CD4-positive, alpha-beta T cell treated with Interleukin-6 for 4 hours (primary cell): ENCODE measurements around the gene PHKA2.

Experiments
- DNase-seq: peaks from one replicate; pipeline ENCODE4 v3.0.0-alpha.2; 2020; ENCODE audit warnings: mixed read lengths

The PHKA2 gene

GRCh38 chrX:18971506-18971905, 12.4 kb downstream of the PHKA2 start:
- no peak for DNase-seq

DNA sequence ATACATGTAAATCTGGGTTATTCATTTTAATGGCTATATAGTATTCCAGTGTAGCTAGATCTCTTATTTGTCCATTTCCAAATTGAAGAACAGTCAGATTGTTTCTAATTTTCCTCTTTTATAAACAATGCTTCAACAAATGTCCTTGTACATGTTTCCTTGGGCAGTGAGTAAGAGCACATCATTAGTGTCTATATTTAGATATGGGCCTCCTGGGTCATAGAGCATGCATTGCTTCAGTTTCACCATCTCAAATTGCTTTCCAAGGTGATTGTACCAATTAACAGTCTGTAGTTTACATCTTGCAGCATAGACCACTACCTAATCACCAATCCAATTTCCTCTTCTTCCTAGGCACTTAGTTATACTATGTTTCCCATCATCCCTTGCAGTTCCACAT, 13.4 kb downstream of the PHKA2 start:
- DNase-seq, result no peak

DNA sequence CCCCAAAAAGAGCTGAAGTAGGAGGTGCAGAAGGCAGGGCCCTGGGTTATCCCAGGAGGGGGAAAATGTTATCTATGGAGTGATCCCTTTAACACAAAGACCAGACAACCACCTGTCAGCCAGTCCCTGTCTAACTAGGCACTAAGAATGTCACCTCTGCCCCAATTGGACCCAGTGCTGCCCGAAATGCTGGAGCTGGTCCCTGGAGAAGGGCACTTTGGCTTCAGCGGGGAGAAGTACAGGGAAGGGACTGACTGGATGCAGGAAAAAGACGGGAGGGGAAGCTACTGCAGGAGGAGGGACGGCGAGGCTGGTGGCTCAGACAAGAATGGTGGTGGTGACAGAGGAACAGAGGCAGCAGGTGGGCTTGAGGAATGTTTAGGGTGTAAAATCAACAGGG, 17.3 kb downstream of the PHKA2 start:
- no peak for DNase-seq

DNA sequence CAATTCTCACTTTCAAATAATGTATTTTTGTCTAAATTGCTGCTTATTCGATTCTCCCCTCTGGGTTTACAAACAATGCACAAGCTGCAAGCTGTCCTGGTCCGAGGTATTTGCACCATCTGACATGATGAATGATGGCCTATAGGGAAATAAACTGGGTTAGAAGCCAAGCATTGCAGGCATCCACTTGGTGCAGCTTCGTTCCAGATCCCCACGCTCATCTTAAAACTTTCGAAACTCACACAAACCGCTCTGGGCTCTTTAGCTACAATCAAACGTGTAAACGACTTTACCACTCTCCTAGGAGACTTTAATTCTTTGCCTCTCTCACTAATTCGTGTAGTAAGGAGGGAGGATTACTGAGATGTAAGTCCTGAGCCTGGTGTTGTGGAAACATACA, 19.0 kb downstream of the PHKA2 start:
- DNase-seq, result no peak

DNA sequence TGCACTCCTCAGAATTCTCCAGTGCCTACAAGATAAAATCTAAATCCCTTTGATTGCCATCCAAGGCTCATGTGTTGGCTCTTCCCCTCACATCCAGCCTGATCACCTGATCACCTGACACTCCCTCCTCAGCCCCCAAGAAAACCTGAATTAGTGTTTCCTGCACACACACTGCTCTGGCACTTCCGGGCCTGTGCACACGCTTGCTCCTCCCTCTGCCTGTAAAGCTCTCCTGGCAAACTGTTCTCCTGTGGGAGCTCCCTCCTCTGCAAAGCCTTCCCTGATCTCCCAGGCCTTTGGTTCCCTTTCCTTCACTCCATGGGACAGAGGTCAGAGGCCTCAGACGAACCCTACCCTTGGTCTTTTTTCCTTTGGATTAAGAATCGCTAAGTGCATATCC, 19.9 kb downstream of the PHKA2 start:
- DNase-seq, result no peak

- no peak for DNase-seq
Measured at GRCh38 chrX:18962329-18962728, 21.6 kb downstream of the PHKA2 start.

- DNase-seq, result no peak
Measured at GRCh38 chrX:18961686-18962085, 22.2 kb downstream of the PHKA2 start.

GRCh38 chrX:18956303-18957032, 27.4 kb downstream of the PHKA2 start:
- no peak for DNase-seq

DNA sequence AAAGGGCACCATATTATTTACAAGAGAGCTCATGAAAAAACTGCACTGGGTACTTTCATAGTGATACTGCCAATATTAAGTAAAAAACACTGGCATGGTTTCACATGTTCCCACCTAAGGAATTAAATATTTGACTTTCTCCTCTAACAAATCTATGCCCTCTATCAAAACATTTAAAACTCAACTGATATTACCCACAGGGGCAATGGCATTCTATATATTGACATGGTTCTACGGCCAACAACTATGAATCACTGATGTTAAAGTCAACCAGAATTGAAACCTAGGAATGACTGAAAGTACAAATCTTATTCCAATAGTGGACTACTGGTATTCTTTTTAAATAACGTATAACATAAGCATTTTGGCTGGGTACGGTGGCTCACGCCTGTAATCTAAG, 28.2 kb downstream of the PHKA2 start:
- DNase-seq, result no peak

DNA sequence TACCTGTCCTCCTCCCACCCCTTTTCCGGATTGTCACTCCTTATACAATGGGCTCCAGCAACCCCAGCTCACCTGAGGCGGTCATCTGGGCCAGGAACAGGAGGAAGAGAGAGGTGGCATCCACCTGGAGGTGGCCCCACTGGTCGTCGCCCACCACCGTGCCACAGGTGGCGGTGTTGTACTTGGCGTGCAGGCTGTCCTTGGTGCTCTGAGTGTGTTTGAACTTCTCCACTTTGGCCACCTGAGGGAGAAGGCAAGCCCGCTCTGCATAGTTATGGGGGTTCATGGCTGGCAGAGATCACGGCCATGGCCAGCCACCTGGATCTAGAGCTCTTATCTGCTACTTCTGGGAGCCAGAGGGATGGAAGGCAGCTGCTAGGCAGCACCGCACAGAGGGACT, 32.9 kb downstream of the PHKA2 start:
- no peak for DNase-seq

DNA sequence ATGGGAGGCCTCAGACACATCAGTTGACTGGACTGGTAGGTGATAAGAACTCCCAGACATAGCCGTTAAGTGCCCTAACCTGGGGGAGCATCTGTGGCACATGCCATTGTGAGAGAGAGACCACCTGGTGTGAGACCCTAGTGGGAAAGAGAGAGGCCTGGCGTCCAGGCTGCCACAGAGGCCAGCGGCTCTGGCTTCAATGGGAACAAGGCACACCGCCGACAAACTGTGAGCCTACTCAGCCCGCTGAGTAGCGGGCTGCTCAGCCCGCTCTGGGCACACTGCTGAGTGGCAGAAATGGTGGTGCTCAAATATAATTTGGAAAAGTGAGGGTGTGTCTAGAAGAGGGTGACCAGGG, 34.0 kb downstream of the PHKA2 start:
- no peak for DNase-seq

DNA sequence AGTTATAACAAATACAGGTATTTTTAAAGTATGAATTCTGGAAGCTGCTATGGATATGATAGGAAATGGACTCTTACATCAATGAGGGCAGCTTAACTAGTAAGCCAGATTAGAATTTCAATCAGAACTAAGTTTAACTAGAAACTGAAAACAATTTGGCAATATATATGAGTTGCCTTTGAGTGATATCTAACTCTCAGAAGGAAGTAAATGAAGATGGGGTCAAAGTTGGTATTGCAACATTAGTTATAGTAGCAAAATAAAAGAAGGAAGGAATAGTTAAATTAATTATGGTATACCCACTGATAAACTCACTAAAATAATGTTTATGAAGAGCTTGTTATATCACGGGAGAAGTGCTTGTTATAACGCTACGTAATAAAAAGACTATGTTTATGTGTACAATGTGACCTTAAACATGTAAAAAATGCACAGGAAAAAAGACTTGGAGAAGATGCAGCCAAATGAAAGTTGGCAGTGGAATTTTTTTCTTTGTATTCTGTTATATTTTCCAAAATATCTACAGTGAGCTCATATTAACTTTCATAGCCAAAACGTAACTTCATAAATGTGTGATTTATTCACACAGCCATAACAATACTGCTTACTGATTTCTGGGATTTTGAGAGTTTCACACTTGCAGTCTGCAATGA, 34.5 kb downstream of the PHKA2 start:
- DNase-seq, result no peak

GRCh38 chrX:18946611-18947010, 37.3 kb downstream of the PHKA2 start:
- DNase-seq, result no peak

GRCh38 chrX:18946157-18946556, 37.8 kb downstream of the PHKA2 start:
- no peak for DNase-seq

GRCh38 chrX:18945483-18945882, 38.4 kb downstream of the PHKA2 start:
- DNase-seq, result no peak

DNA sequence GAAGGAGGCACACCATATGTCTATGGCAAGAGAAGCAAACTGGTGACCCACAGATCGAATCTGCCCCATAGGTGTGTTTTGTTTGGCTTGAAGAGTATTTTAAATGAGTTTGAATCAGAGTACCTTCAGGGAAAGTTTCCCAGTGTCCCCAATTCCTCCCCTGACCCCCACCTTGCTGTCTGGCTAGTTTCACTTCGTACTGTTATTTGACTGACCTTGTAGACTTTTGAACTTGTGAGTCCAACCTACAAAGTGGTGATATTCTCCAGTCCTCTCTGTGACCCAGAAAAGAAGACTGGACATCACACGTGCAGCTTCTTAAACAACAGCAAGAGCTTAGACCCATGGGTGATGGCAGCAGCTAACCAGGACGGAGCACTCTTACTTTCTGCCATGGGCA, 39.4 kb downstream of the PHKA2 start:
- DNase-seq, result no peak

DNA sequence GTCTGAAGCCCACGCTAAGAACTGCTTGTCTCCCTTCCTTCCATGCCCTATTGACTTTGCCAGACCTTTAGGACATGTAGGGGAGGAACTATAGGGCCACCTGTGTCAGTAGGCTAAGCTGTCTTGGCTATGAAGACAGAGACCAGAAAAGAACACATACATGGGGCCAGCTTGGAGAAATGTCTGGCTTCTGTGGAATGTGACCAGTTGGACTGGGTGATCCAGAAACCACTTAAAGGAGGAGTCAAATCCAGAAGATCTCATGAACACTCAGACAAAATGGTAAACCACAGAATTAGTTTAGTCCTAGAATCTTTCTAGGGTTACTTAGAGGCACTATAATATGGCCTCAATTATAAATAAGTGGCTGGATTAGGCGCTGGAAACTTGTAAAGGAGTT, 42.0 kb downstream of the PHKA2 start:
- DNase-seq, result no peak

DNA sequence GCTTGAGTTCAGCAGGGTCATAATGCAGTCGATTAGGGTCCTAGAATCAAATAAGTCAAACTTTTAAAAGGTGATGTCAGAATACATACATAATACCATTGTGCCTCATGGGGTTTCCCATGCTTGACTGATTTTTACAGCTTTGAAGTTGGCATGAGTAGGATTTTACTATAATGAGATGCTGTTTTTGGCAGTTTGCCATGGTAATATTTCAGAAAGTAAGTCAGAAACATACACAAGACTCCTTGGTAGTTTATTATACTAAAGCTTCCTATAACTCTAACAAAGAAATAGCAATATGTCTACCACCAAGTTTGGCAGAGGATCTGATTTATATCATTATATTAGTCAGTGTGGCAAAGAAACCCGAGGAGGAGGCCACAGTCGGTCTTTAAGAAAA, 45.2 kb downstream of the PHKA2 start:
- no peak for DNase-seq

- DNase-seq, result no peak
Measured at GRCh38 chrX:18937173-18937572, 46.7 kb downstream of the PHKA2 start.

- no peak for DNase-seq
Measured at GRCh38 chrX:18935893-18936292, 48.0 kb downstream of the PHKA2 start.

DNA sequence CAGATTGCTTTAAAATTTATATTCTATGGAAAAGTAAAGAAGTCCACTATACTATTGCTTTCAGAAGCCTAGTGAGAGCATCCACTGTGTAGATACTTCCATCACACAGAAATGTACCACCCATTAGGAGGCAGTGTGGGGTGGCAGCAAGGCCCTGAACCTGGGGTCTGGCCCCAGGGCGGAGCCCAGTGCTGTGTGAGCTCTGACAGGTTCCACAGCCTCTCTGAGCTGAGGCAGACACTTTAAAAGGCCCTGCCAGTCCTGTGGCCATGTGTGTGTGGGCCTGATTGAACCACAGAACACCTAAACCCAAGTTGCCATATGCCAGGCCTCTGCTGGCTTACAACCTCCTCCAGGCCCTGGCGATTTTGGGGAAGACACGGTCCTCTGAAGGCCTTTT, 49.2 kb downstream of the PHKA2 start:
- DNase-seq, result no peak

GRCh38 chrX:18933617-18934016, 50.3 kb downstream of the PHKA2 start:
- no peak for DNase-seq

GRCh38 chrX:18931972-18932371, 51.9 kb downstream of the PHKA2 start:
- no peak for DNase-seq

- no peak for DNase-seq
Measured at GRCh38 chrX:18929775-18930174, 54.1 kb downstream of the PHKA2 start.

- no peak for DNase-seq
Measured at GRCh38 chrX:18927558-18927957, 56.4 kb downstream of the PHKA2 start.
